Measurements from ENCODE around the gene GPR139.

GPR139 gene

GRCh38 chr16:20073203-20074098 lies at the start of gene GPR139:
TSS of gene GPR139 (minus strand) at chr16:20073890. CDS start at chr16:20073616, 274 bp downstream.
- DNase-seq = no peak

GRCh38 chr16:20122011-20122410 lies 48.3 kb upstream of the GPR139 start:
- no peak for DNase-seq

GRCh38 chr16:20114356-20114755 lies 40.7 kb upstream of the GPR139 start:
- no peak for DNase-seq

- no peak for DNase-seq
Observed at GRCh38 chr16:20111143-20111542, 37.5 kb upstream of the GPR139 start.

- DNase-seq = no peak
Observed at GRCh38 chr16:20107083-20107482, 33.4 kb upstream of the GPR139 start.

- no peak for DNase-seq
Observed at GRCh38 chr16:20104563-20105183, 31.0 kb upstream of the GPR139 start.

DNA sequence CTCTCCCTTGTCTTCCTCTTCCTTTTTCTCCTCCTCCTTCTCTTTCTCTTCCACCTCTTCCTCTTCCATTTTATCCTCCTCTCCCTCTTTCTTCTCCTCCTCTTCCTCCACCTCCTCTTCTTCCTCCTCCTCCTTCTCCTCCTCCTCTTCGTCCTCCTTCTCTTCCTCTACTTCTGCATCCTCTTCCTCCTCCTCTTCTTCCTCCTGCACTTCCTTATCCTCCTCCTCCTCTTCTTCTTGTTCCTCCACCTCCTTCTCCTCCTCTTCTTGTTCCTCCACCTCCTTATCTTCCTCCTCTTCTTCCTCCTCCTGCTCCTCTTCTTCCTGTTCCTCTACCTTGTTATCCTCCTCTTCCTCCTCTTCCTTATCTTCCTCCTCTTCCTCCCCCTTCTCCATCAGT lies 28.8 kb upstream of the GPR139 start:
- no peak for DNase-seq

GRCh38 chr16:20102021-20102420 lies 28.3 kb upstream of the GPR139 start:
- DNase-seq = no peak

DNA sequence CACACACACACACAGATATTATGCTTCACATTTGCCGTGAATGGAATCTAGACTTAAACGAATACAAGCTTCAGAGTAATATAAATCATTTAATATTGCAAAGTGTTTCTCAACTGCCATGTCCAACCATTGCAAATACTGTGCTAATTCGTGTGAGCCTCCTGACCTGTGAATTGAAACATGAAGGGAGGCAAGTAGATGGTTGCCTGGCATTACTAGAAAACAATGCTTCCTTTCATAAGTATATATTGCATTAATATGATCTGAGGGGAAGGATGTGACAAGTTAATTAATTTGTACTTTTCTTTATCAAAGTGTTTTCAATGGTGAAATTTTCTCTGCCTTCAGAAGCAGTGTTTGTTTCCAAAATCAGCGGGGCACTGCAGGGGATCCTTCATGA lies 25.7 kb upstream of the GPR139 start:
- DNase-seq = no peak

- no peak for DNase-seq
Observed at GRCh38 chr16:20094157-20094556, 20.5 kb upstream of the GPR139 start.

GRCh38 chr16:20089246-20089965 lies 15.7 kb upstream of the GPR139 start:
- DNase-seq = no peak

- peak; percentile 36 for DNase-seq
Observed at GRCh38 chr16:20084624-20085226, 11.0 kb upstream of the GPR139 start.

DNA sequence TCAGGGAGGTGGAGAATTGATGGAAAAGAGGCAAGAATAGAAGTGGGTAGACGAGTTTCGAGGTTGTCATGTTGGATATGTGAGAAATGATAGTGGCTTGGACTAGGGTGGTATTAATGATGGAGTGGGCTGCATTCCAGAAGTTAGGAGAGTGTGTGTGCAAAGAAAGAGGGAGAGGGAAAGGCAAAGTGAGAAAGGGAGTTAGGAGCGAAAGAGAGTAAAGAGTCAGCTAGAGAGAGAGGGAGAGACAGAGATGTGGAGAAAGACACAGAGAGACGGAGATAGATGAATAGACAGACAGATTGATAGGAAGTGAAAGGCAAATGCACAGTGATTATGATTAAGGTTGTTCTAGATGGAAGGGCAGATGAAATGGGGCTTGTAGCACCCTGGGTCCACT lies 5.4 kb upstream of the GPR139 start:
- DNase-seq = no peak

- no peak for DNase-seq
Observed at GRCh38 chr16:20075243-20075642, 1.6 kb upstream of the GPR139 start.

DNA sequence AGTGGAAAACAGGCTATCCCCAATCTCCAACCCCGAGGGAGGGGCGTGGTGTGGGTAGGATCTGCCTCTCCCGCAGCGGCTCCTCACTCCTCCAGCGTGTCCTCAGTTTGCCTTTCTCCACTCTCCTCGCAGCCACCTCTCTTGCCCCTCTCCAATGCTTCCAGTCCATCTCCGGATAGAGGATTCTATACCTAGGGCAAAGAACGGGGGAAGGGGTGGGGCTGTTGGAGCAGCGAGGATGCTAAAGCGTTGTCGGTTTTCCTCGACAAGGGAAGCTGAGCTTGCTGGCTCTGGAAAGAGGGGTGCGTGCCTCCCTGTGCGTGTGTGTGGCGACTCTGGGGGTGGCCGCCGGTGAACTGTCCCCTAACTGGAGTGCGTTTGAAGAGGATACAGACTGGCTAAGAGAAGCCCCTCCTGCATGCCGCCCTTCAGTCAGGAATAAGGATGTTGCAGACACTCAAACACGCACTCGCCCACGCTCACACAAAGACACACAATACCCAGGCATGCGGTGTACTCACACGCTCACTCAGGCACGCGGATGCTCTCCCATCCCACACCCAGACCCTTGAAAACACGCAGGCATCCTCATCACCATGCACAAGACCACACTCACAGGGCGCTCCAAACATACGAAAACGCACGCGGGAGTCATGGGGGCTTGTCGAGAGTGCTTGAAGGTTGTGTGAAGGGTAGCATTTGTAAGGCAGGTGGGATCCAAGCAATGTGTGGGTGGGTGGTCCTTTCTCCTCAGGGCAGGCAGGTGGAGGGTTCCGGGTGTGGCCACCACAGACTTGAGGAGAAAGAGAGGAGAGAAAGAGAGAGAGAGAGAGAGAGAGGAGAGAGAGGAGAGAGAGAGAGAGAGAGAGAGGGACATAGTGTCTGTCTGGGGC lies 655 bp upstream of the GPR139 start:
- DNase-seq = no peak

GRCh38 chr16:20072874-20073202 lies 852 bp downstream of the GPR139 start:
- DNase-seq = no peak

DNA sequence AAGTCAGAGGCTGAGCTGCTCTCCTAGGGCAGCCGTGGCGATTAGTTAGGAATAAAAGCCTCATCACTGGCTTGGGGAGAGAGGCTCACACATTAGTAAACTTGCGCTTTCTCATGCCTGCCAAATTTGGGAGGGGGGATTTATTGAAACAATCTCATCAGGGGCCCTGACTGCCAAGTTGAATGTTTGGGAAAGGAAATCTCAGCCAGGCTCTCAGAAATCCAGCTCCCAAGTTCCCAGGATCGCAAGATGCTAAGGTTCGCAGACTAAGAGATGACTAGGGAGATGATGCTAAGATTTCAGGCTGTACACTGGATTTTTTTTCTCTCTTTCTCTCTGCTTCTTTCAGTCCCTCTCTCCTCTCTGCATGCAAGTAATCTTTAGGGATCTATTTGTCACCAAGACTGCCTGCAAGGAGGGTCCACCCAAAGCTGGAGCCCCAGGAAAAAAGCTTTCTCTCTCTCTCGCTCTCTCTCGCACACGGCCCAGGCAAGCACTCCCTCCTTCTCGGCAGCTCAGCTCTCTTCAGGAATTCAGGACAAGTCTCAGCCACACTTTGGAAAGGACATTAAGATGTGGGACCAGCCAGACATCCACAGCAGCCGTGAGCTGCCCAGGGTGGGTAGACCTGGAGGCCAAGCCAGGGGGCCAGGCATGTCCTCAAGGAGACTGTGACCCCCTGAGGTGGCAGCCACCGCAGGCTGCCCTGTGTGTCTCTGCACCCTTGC lies 1.4 kb downstream of the GPR139 start:
- no peak for DNase-seq

DNA sequence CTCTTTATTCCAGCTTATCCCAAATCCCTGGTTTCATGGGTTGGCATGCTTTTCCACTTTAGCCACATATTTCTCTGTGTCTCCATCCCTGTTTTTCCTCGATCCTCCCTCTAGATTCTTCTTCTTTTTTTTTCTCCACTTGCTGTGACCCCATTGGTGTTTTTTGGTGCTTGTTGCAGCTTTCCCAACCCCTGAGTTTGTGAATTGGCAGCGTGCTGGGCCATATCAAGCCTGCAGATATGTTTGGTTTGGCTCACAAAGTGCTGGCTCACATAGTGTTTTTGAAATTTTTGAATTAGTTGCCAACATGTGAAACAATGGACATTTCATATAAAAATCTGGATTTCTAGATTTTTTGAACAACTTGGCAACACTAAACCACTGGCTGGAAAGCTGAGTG lies 8.8 kb downstream of the GPR139 start:
- no peak for DNase-seq

DNA sequence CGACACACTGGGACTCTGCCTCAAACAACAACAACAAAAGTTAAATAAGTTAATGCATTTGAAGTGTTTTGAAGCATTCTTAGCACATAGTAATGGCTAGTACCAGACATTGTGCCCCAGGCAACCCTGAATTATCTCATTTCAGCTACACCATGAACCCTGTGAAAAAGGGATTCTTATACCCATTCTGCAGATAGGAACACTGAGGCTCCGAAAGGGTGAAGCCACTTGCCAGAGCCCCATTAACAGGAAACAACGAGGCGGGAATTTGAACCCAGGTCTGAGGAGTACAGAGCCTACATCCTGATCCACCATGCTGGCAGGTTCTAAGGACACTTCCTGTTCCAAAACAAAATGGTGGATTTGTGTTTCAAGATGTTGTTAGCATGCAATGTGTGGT lies 9.2 kb downstream of the GPR139 start:
- no peak for DNase-seq

DNA sequence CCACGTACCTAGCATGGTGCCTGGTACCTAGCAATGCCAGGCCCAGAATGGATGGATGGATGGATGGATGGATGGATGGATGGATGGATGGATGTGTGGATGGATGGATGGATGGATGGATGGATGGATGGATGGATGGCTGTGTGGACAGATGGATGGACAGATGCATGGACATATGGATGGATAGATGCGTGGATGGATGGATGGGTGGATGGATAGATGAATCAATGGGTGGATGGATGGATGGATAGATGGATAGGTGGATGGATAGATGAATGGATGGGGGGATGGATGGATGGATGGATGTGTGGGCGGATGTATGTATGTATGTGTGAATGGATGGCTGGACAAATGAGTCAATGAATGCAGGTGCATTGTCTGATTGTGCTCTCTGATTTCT lies 12.6 kb downstream of the GPR139 start:
- no peak for DNase-seq

GRCh38 chr16:20056436-20056835 lies 17.3 kb downstream of the GPR139 start:
- DNase-seq = no peak

- DNase-seq = no peak
Observed at GRCh38 chr16:20053336-20053735, 20.4 kb downstream of the GPR139 start.
